ENCODE measurements around the gene SERINC2. TPM values are rescaled to one million over a fixed set of nuclear protein-coding genes. Genes with fewer than 3 reads are reported as not detected.

The SERINC2 gene
- total RNA-seq, 1 experiment from 2014 or later: 50.1 TPM

GRCh38 chr1:31426249-31426922, 13.4 kb downstream of the SERINC2 start:
- H3K9ac ChIP-seq (ENCODE audit: low read length): peak overlapping the region; percentile 23
- no peaks in the 10 kb centered on the region for H3K27me3 ChIP-seq (ENCODE audit: insufficient read depth, low read length)
- intact Hi-C loops (cut with micrococcal nuclease): no loop called here
- ChIA-PET POLR2A (no interaction called here), CTCF (interaction anchor here (1.1 kb wide), 1 partner anchor 30 kb away, joined by 4 read pairs; no protein-coding TSS in a partner anchor), RAD21 (ENCODE audit: low non-redundant PET in 1 of 2, low total read pairs in 2 of 2, uncharacterized antibody in 2 of 2, unreplicated experiment in 2 of 2) (no interaction called here)
- ATAC-seq: no peak
- no peak overlapping the region for H3K27ac ChIP-seq (ENCODE audit: low read depth, low read length)
- H3K4me2 ChIP-seq (ENCODE audit: low read length): peak overlapping the region; percentile 68
- no peak for TF ChIP-seq RAD21 (IDR thresholded peaks at IDR 0.05; ENCODE audit: low read depth)
- peak; percentile 78 for TF ChIP-seq FOSL1 (IDR thresholded peaks at IDR 0.05; ENCODE audit: low read depth)
- no peak for TF ChIP-seq POLR2AphosphoS5 (IDR thresholded peaks at IDR 0.05; ENCODE audit: low read depth, low read length)
- peak; percentile 60 for TF ChIP-seq JUND (IDR thresholded peaks at IDR 0.05)
- TF ChIP-seq, protein P1, sequence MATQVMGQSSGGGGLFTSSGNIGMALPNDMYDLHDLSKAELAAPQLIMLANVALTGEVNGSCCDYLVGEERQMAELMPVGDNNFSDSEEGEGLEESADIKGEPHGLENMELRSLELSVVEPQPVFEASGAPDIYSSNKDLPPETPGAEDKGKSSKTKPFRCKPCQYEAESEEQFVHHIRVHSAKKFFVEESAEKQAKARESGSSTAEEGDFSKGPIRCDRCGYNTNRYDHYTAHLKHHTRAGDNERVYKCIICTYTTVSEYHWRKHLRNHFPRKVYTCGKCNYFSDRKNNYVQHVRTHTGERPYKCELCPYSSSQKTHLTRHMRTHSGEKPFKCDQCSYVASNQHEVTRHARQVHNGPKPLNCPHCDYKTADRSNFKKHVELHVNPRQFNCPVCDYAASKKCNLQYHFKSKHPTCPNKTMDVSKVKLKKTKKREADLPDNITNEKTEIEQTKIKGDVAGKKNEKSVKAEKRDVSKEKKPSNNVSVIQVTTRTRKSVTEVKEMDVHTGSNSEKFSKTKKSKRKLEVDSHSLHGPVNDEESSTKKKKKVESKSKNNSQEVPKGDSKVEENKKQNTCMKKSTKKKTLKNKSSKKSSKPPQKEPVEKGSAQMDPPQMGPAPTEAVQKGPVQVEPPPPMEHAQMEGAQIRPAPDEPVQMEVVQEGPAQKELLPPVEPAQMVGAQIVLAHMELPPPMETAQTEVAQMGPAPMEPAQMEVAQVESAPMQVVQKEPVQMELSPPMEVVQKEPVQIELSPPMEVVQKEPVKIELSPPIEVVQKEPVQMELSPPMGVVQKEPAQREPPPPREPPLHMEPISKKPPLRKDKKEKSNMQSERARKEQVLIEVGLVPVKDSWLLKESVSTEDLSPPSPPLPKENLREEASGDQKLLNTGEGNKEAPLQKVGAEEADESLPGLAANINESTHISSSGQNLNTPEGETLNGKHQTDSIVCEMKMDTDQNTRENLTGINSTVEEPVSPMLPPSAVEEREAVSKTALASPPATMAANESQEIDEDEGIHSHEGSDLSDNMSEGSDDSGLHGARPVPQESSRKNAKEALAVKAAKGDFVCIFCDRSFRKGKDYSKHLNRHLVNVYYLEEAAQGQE (IDR thresholded peaks at IDR 0.05; ENCODE audit: low read depth): no peak
- no peak for TF ChIP-seq EZH2 (IDR thresholded peaks at IDR 0.05)
- TF ChIP-seq EZH2phosphoT487 (IDR thresholded peaks at IDR 0.05; ENCODE audit: borderline replicate concordance): no peak
- 0 out of 4 replicates have a peak overlapping the region, but pooled peaks of 1 of the 2 experiments have one; percentile 8 for H3K4me3 ChIP-seq (replicated peaks in 1 of 2; ENCODE audit: low read depth in 1 of 2, low read length in 2 of 2)
- no peak for DNase-seq (ENCODE audit: low read depth, low spot score)
- H3K9me3 ChIP-seq (ENCODE audit: control insufficient read depth in 1 of 2, insufficient read depth in 1 of 2, low read depth in 1 of 2, low read length in 2 of 2): no peaks in the 10 kb centered on the region
- no peaks in the 10 kb centered on the region for H3K9me2 ChIP-seq (ENCODE audit: insufficient read depth)
- no peaks in the 10 kb centered on the region for H4K20me1 ChIP-seq (ENCODE audit: insufficient read depth)
- H2AFZ ChIP-seq (ENCODE audit: low read depth, low read length, poor library complexity, severe bottlenecking): no peak overlapping the region
- H3K79me2 ChIP-seq (ENCODE audit: insufficient read depth, low read length): peaks cover 10% of the 10 kb centered on the region; the same call in 1 of the 2 replicates
- BruUV-seq (replicated peaks): no TSS peak
- peaks cover 13 to 44% of the 10 kb centered on the region in 2 experiments for H3K4me1 ChIP-seq (ENCODE audit: control insufficient read depth in 1 of 2, insufficient read depth in 2 of 2, low read length in 2 of 2)
- H3K36me3 ChIP-seq (ENCODE audit: control insufficient read depth in 1 of 2, insufficient read depth in 2 of 2, low read length in 2 of 2): 0 out of 4 replicates have a peak, but pooled peaks cover 3 to 4% of the 10 kb centered on the region in 2 experiments

All from HCT116 (cell line).